H9 (cell line): ENCODE results near the gene USH2A. TPM values are rescaled to one million over a fixed set of nuclear protein-coding genes. Genes with fewer than 3 reads are reported as not detected.

Experiments used
- DNase-seq: peaks from one replicate; pipeline ENCODE4 v3.0.0-alpha.2; 2017
- H2AFZ ChIP-seq: one replicate; pipeline ENCODE4 v1.6.1; 2013; ENCODE audit warnings: mild to moderate bottlenecking, low read length, control low read depth, moderate library complexity
- H2AK5ac ChIP-seq: 2 replicates; pipeline ENCODE4 v1.6.1; 2013; ENCODE audit warnings: low read length, control low read depth, mixed read lengths; ENCODE audit not compliant: insufficient read length
- H2BK120ac ChIP-seq: one replicate; pipeline ENCODE4 v1.6.1; 2013; ENCODE audit warnings: low read depth, mild to moderate bottlenecking, low read length, control low read depth, inconsistent platforms; ENCODE audit not compliant: poor library complexity, severe bottlenecking
- H2BK12ac ChIP-seq: 2 replicates; pipeline ENCODE4 v1.6.1; 2013; ENCODE audit warnings: low read length, control low read depth, mixed read lengths, low read depth; ENCODE audit not compliant: insufficient read length
- H2BK15ac ChIP-seq: 2 replicates; pipeline ENCODE4 v1.6.1; 2013; ENCODE audit warnings: low read depth, low read length, control low read depth
- H2BK20ac ChIP-seq: one replicate; pipeline ENCODE4 v1.6.1; 2013; ENCODE audit warnings: low read depth, mild to moderate bottlenecking, low read length, control low read depth, inconsistent platforms; ENCODE audit not compliant: poor library complexity, severe bottlenecking
- H2BK5ac ChIP-seq: 2 replicates; pipeline ENCODE4 v1.6.1; 2013; ENCODE audit warnings: low read length, control low read depth, mixed read lengths; ENCODE audit not compliant: insufficient read length
- H3K14ac ChIP-seq: 2 replicates; pipeline ENCODE4 v1.6.1; 2013; ENCODE audit warnings: low read length, control low read depth; ENCODE audit not compliant: insufficient read depth
- H3K18ac ChIP-seq: 2 replicates; pipeline ENCODE4 v1.6.1; 2013; ENCODE audit warnings: low read depth, mild to moderate bottlenecking, mixed read lengths, low read length, control low read depth; ENCODE audit not compliant: insufficient read length
- H3K23ac ChIP-seq: 2 replicates; pipeline ENCODE4 v1.6.1; 2013; ENCODE audit warnings: low read length, control low read depth, mixed read lengths, low read depth; ENCODE audit not compliant: insufficient read length
- H3K23me2 ChIP-seq: 2 replicates; pipeline ENCODE4 v1.6.1; 2013; ENCODE audit warnings: low read depth, mild to moderate bottlenecking, mixed read lengths, low read length, control low read depth; ENCODE audit not compliant: insufficient read length, poor library complexity, severe bottlenecking
- H3K27ac ChIP-seq: 2 replicates; pipeline ENCODE4 v1.5.1; 2013; ENCODE audit warnings: low read length, control low read depth, mixed read lengths, low read depth; ENCODE audit not compliant: insufficient read length
- H3K27me3 ChIP-seq: 2 replicates; pipeline ENCODE4 v1.6.1; 2013; ENCODE audit warnings: low read length, control low read depth, inconsistent platforms; ENCODE audit not compliant: insufficient read depth
- H3K4ac ChIP-seq: 2 replicates; pipeline ENCODE4 v1.6.1; 2013; ENCODE audit warnings: low read depth, mild to moderate bottlenecking, control low read depth, inconsistent platforms, low read length, moderate library complexity
- H3K4me1 ChIP-seq: 2 replicates; pipeline ENCODE4 v1.6.1; 2013; ENCODE audit warnings: low read length, control low read depth, inconsistent platforms; ENCODE audit not compliant: insufficient read depth
- H3K4me2 ChIP-seq: 2 replicates; pipeline ENCODE4 v1.6.1; 2013; ENCODE audit warnings: low read length, control low read depth, mixed read lengths; ENCODE audit not compliant: insufficient read length, insufficient read depth
- H3K56ac ChIP-seq: 2 replicates; pipeline ENCODE4 v1.6.1; 2013; ENCODE audit warnings: low read depth, mild to moderate bottlenecking, mixed read lengths, low read length, control low read depth; ENCODE audit not compliant: insufficient read length
- H3K79me1 ChIP-seq: 2 replicates; pipeline ENCODE4 v1.6.1; 2013; ENCODE audit warnings: low read depth, mild to moderate bottlenecking, moderate library complexity, low read length, control low read depth, inconsistent platforms; ENCODE audit not compliant: insufficient read depth, poor library complexity, severe bottlenecking
- H3K79me2 ChIP-seq: 2 replicates; pipeline ENCODE4 v1.6.1; 2013; ENCODE audit warnings: low read length, control low read depth, inconsistent platforms; ENCODE audit not compliant: insufficient read depth
- H3K9ac ChIP-seq: 2 replicates; pipeline ENCODE4 v1.6.1; 2013; ENCODE audit warnings: low read length, control low read depth, mixed read lengths; ENCODE audit not compliant: insufficient read length; ENCODE audit errors: extremely low read depth
- H3K9me3 ChIP-seq: one replicate; pipeline ENCODE4 v1.6.1; 2013; ENCODE audit warnings: low read depth, low read length, inconsistent platforms; ENCODE audit not compliant: control insufficient read depth
- H3T11ph ChIP-seq: one replicate; pipeline ENCODE4 v1.6.1; 2013; ENCODE audit warnings: mild to moderate bottlenecking, low read length, control low read depth, inconsistent platforms
- H4K20me1 ChIP-seq: one replicate; pipeline ENCODE4 v1.6.1; 2013; ENCODE audit not compliant: control insufficient read depth, insufficient read length, insufficient read depth
- H4K5ac ChIP-seq: 2 replicates; pipeline ENCODE4 v1.6.1; 2013; ENCODE audit warnings: low read depth, mild to moderate bottlenecking, mixed read lengths, low read length, control low read depth; ENCODE audit not compliant: insufficient read length
- H4K8ac ChIP-seq: replicated peaks from 2 replicates; pipeline ENCODE4 v1.6.1; 2013; ENCODE audit warnings: low read length, control low read depth, mixed read lengths, low read depth; ENCODE audit not compliant: insufficient read length
- H4K91ac ChIP-seq: 2 replicates; pipeline ENCODE4 v1.6.1; 2013; ENCODE audit warnings: low read depth, mild to moderate bottlenecking, moderate library complexity, mixed read lengths, low read length, control low read depth; ENCODE audit not compliant: insufficient read length
- H3K27ac Mint-ChIP-seq, 3 experiments: 2 replicates in 2 of 3; 3 replicates in 1 of 3; pipeline ENCODE4 v1.8.0; 2020 to 2021; ENCODE audit warnings: mixed read lengths in 3 of 3, mild to moderate bottlenecking in 1 of 3, moderate library complexity in 1 of 3
- H3K27me3 Mint-ChIP-seq: 2 replicates; pipeline ENCODE4 v1.8.0; 2021; ENCODE audit warnings: low read depth, mild to moderate bottlenecking, moderate library complexity, mixed read lengths
- H3K36me3 Mint-ChIP-seq, 3 experiments: 2 replicates in 2 of 3; 3 replicates in 1 of 3; pipeline ENCODE4 v1.8.0; 2020 to 2021; ENCODE audit warnings: low read depth in 3 of 3, mixed read lengths in 3 of 3; ENCODE audit not compliant: insufficient read depth in 1 of 3
- H3K4me1 Mint-ChIP-seq, 2 experiments: 2 replicates each; pipeline ENCODE4 v1.8.0; 2020; ENCODE audit warnings: mixed read lengths in 2 of 2
- H3K4me3 Mint-ChIP-seq, 2 experiments: 2 replicates in 1 of 2; 3 replicates in 1 of 2; pipeline ENCODE4 v1.8.0; 2020 to 2021; ENCODE audit warnings: mild to moderate bottlenecking in 2 of 2, mixed read lengths in 2 of 2, moderate library complexity in 1 of 2
- H3K9me3 Mint-ChIP-seq, 2 experiments: 2 replicates in 1 of 2; 3 replicates in 1 of 2; pipeline ENCODE4 v1.8.0; 2020; ENCODE audit warnings: mild to moderate bottlenecking in 2 of 2, mixed read lengths in 2 of 2, moderate library complexity in 1 of 2
- CTCF ChIP-seq: fragments of 200-600 bp; sonication (generic); conservative IDR thresholded peaks from 3 replicates; pipeline ENCODE4 v1.8.0; 2021; ENCODE audit warnings: antibody characterized with exemption, mild to moderate bottlenecking
- WGBS: extraction: QIAGEN DNeasy Blood & Tissue Kit; methylation state at CpG from one replicate; pipeline ENCODE4 v1.1.7; 2013; ENCODE audit warnings: missing lambda C conversion rate, low lambda C conversion rate, mixed read lengths; ENCODE audit not compliant: insufficient read length; ENCODE audit errors: extremely low coverage; 5-methylcytosine and 5-hydroxymethylcytosine counted together
- total RNA-seq: library from RNA; stranded (reverse); gene quantifications from 2 replicates; pipeline ENCODE4 v1.2.1, GENCODE V29; 2021

Gene USH2A
- total RNA-seq, 1 experiment from 2014 or later, result 0.11 TPM

DNA sequence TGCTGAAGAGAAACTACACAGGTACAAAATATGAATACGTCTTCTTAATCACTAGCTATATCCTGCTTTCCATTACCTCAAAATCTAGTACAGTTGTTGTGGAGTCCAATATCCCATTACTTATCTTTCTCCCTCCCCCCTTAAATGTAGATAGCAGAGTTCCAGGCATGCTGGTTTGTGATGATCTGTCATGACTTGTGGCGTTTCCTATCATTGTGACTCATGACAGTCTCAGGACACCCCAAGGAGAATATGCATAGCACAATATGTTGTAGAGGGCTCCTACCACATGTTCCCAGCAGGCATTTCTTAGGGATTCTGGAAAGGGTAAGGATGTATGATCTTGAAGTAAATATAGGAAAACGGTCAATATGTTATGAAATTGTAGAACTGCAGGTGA lies 206.9 kb downstream of the USH2A start:
- H2BK15ac ChIP-seq, result no peak overlapping the region
- WGBS, result no CpG with 5 or more reads among the region's 3 CpGs
- H4K20me1 ChIP-seq, result no peaks in the 10 kb centered on the region
- H3K79me1 ChIP-seq, result no peaks in the 10 kb centered on the region
- H3K36me3 Mint-ChIP-seq, result no peaks in the 10 kb centered on the region
- no peak overlapping the region for H4K5ac ChIP-seq
- peaks cover 10% of the 10 kb centered on the region in 2 experiments for H3K4me1 Mint-ChIP-seq
- no peak overlapping the region for H2AFZ ChIP-seq
- H3K4me1 ChIP-seq, result no peaks in the 10 kb centered on the region
- H3K27ac Mint-ChIP-seq, result no peak overlapping the region
- H2BK12ac ChIP-seq, result no peak overlapping the region
- H3K23me2 ChIP-seq, result no peaks in the 10 kb centered on the region
- H2BK20ac ChIP-seq, result no peak overlapping the region
- no peak overlapping the region for H3K18ac ChIP-seq
- no peaks in the 10 kb centered on the region for H3K9me3 Mint-ChIP-seq
- no peaks in the 10 kb centered on the region for H3K27me3 ChIP-seq
- H3K79me2 ChIP-seq, result no peaks in the 10 kb centered on the region
- no peak for TF ChIP-seq CTCF
- no peak overlapping the region for H2BK5ac ChIP-seq
- no peak overlapping the region for H3K4me2 ChIP-seq
- H3K14ac ChIP-seq, result no peak overlapping the region
- no peak overlapping the region for H3K4ac ChIP-seq
- no peak overlapping the region for H3K23ac ChIP-seq
- no peak overlapping the region for H3K4me3 Mint-ChIP-seq
- no peak overlapping the region for H3K56ac ChIP-seq
- H3K27ac ChIP-seq, result no peak overlapping the region
- H3T11ph ChIP-seq, result no peak overlapping the region
- no peak overlapping the region for H4K91ac ChIP-seq
- H2AK5ac ChIP-seq, result no peak overlapping the region
- no peak overlapping the region for H2BK120ac ChIP-seq
- H4K8ac ChIP-seq, result no peak overlapping the region
- no peak for DNase-seq
- no peak overlapping the region for H3K9ac ChIP-seq
- no peaks in the 10 kb centered on the region for H3K9me3 ChIP-seq
- H3K27me3 Mint-ChIP-seq, result no peaks in the 10 kb centered on the region
